Trophoblast cell (in vitro differentiated cells and primary cell): ENCODE measurements around the gene BHMT2.
A peak's percentile ranks its signal among the peaks of the same experiment; 100 is the strongest.

Source experiments
- DNase-seq, 2 donors: peaks; one replicate each; pipeline ENCODE4 v3.0.0-alpha.2; 2016
- H2AFZ ChIP-seq: 2 replicates; pipeline ENCODE4 v1.6.1; 2013; ENCODE audit warnings: low read length, moderate library complexity, mild to moderate bottlenecking; ENCODE audit not compliant: insufficient read depth, poor library complexity
- H2AK5ac ChIP-seq: 2 replicates; pipeline ENCODE4 v1.6.1; 2013; ENCODE audit warnings: mild to moderate bottlenecking, low read length
- H2BK120ac ChIP-seq: 2 replicates; pipeline ENCODE4 v1.6.1; 2013; ENCODE audit warnings: low read length, mild to moderate bottlenecking, moderate library complexity; ENCODE audit not compliant: insufficient read depth, poor library complexity
- H2BK12ac ChIP-seq: 2 replicates; pipeline ENCODE4 v1.6.1; 2013; ENCODE audit warnings: mild to moderate bottlenecking, low read length, moderate library complexity
- H2BK5ac ChIP-seq: 2 replicates; pipeline ENCODE4 v1.6.1; 2013; ENCODE audit warnings: low read length, low read depth, moderate library complexity, mild to moderate bottlenecking; ENCODE audit not compliant: poor library complexity
- H3K14ac ChIP-seq: 2 replicates; pipeline ENCODE4 v1.6.1; 2013; ENCODE audit warnings: mild to moderate bottlenecking, low read length
- H3K18ac ChIP-seq: 2 replicates; pipeline ENCODE4 v1.6.1; 2013; ENCODE audit warnings: mild to moderate bottlenecking, low read length
- H3K23ac ChIP-seq: 2 replicates; pipeline ENCODE4 v1.6.1; 2013; ENCODE audit warnings: low read length
- H3K27ac ChIP-seq: 2 replicates; pipeline ENCODE4 v1.5.1; 2013; ENCODE audit warnings: low read depth, mild to moderate bottlenecking, inconsistent platforms, low read length, moderate library complexity
- H3K27me3 ChIP-seq: 2 replicates; pipeline ENCODE4 v1.6.1; 2013; ENCODE audit warnings: inconsistent platforms, mild to moderate bottlenecking, low read length, moderate library complexity; ENCODE audit not compliant: insufficient read depth
- H3K36me3 ChIP-seq, 2 experiments: 1 replicate in 1 of 2; 2 replicates in 1 of 2; pipeline ENCODE4 v1.6.1; 2013; ENCODE audit warnings: low read length in 2 of 2, mild to moderate bottlenecking in 2 of 2, moderate library complexity in 1 of 2; ENCODE audit not compliant: insufficient read depth in 2 of 2, control insufficient read depth in 1 of 2
- H3K4ac ChIP-seq: 2 replicates; pipeline ENCODE4 v1.6.1; 2013; ENCODE audit warnings: low read depth, mild to moderate bottlenecking, low read length, moderate library complexity
- H3K4me1 ChIP-seq, 2 experiments: 1 replicate in 1 of 2; 2 replicates in 1 of 2; pipeline ENCODE4 v1.6.1; 2013; ENCODE audit warnings: low read length in 2 of 2, mild to moderate bottlenecking in 2 of 2, moderate library complexity in 1 of 2; ENCODE audit not compliant: insufficient read depth in 2 of 2, control insufficient read depth in 1 of 2
- H3K4me2 ChIP-seq: 2 replicates; pipeline ENCODE4 v1.6.1; 2013; ENCODE audit warnings: inconsistent platforms, mild to moderate bottlenecking, low read length, moderate library complexity
- H3K4me3 ChIP-seq: 2 replicates; pipeline ENCODE4 v1.5.1; 2013; ENCODE audit warnings: mild to moderate bottlenecking, low read depth, low read length, inconsistent platforms
- H3K79me1 ChIP-seq: one replicate; pipeline ENCODE4 v1.6.1; 2013; ENCODE audit warnings: low read length
- H3K79me2 ChIP-seq: 2 replicates; pipeline ENCODE4 v1.6.1; 2013; ENCODE audit warnings: low read length, mild to moderate bottlenecking; ENCODE audit not compliant: control insufficient read depth, insufficient read depth, poor library complexity
- H3K9ac ChIP-seq: 2 replicates; pipeline ENCODE4 v1.6.1; 2013; ENCODE audit warnings: mild to moderate bottlenecking, low read length
- H3K9me3 ChIP-seq: 2 replicates; pipeline ENCODE4 v1.6.1; 2013; ENCODE audit warnings: low read depth, mild to moderate bottlenecking, control low read depth, inconsistent platforms, low read length; ENCODE audit not compliant: insufficient read depth
- H4K12ac ChIP-seq: 2 replicates; pipeline ENCODE4 v1.6.1; 2013; ENCODE audit warnings: low read depth, mild to moderate bottlenecking, low read length, moderate library complexity
- H4K8ac ChIP-seq: 2 replicates; pipeline ENCODE4 v1.6.1; 2013; ENCODE audit warnings: low read depth, mild to moderate bottlenecking, low read length, moderate library complexity
- H4K91ac ChIP-seq: one replicate; pipeline ENCODE4 v1.6.1; 2013; ENCODE audit warnings: low read depth, mild to moderate bottlenecking, low read length, moderate library complexity
- WGBS: extraction: QIAGEN DNeasy Blood & Tissue Kit; methylation state at CpG from one replicate; pipeline ENCODE4 v1.1.7; 2013; ENCODE audit warnings: missing lambda C conversion rate; ENCODE audit not compliant: insufficient read length, insufficient coverage; ENCODE audit errors: extremely low coverage; 5-methylcytosine and 5-hydroxymethylcytosine counted together

BHMT2 gene

GRCh38 chr5:79031485-79031867, 38.1 kb upstream of the BHMT2 start:
- H2AFZ ChIP-seq, result no peak overlapping the region
- H3K79me2 ChIP-seq, result no peaks in the 10 kb centered on the region
- H3K23ac ChIP-seq, result no peak overlapping the region
- H4K8ac ChIP-seq, result no peak overlapping the region
- WGBS, result no CpG with 5 or more reads among the region's 1 CpG
- no peak overlapping the region for H3K4ac ChIP-seq
- H3K79me1 ChIP-seq, result no peaks in the 10 kb centered on the region
- no peaks in the 10 kb centered on the region for H3K27me3 ChIP-seq
- H3K14ac ChIP-seq, result no peak overlapping the region
- H2BK120ac ChIP-seq, result no peak overlapping the region
- H4K91ac ChIP-seq, result no peak overlapping the region
- DNase-seq, result no peak
- H3K4me1 ChIP-seq, result no peaks in the 10 kb centered on the region
- no peak overlapping the region for H4K12ac ChIP-seq
- no peaks in the 10 kb centered on the region for H3K36me3 ChIP-seq
- H3K4me2 ChIP-seq, result no peak overlapping the region
- no peak overlapping the region for H3K18ac ChIP-seq
- H3K9me3 ChIP-seq, result peaks cover 1% of the 10 kb centered on the region
- no peak overlapping the region for H2BK5ac ChIP-seq
- no peak overlapping the region for H3K27ac ChIP-seq
- no peak overlapping the region for H2AK5ac ChIP-seq
- H2BK12ac ChIP-seq, result no peak overlapping the region
- H3K4me3 ChIP-seq, result no peak overlapping the region
- no peak overlapping the region for H3K9ac ChIP-seq

GRCh38 chr5:79032031-79032695, 37.4 kb upstream of the BHMT2 start:
- no peak overlapping the region for H2BK5ac ChIP-seq
- no peak overlapping the region for H3K27ac ChIP-seq
- H3K79me1 ChIP-seq, result no peaks in the 10 kb centered on the region
- no peak overlapping the region for H3K4me2 ChIP-seq
- no CpG with 5 or more reads among the region's 10 CpGs for WGBS
- H3K9me3 ChIP-seq, result peaks cover 1% of the 10 kb centered on the region
- H3K4ac ChIP-seq, result no peak overlapping the region
- H4K8ac ChIP-seq, result no peak overlapping the region
- no peak overlapping the region for H3K14ac ChIP-seq
- H3K79me2 ChIP-seq, result no peaks in the 10 kb centered on the region
- H4K12ac ChIP-seq, result no peak overlapping the region
- H2AK5ac ChIP-seq, result no peak overlapping the region
- H2BK12ac ChIP-seq, result no peak overlapping the region
- no peak overlapping the region for H2BK120ac ChIP-seq
- H3K23ac ChIP-seq, result no peak overlapping the region
- peak in 1 of 2 donors; percentile 51 for DNase-seq
- H3K36me3 ChIP-seq, result no peaks in the 10 kb centered on the region
- no peaks in the 10 kb centered on the region for H3K27me3 ChIP-seq
- H3K4me1 ChIP-seq, result no peaks in the 10 kb centered on the region
- no peak overlapping the region for H2AFZ ChIP-seq
- H4K91ac ChIP-seq, result no peak overlapping the region
- no peak overlapping the region for H3K4me3 ChIP-seq
- no peak overlapping the region for H3K9ac ChIP-seq
- no peak overlapping the region for H3K18ac ChIP-seq

- Histone ChIP-seq H4K12ac (no peak overlapping the region), H3K14ac (no peak overlapping the region), H3K4me2 (no peak overlapping the region), H3K27me3 (no peaks in the 10 kb centered on the region), H3K9ac (no peak overlapping the region), H3K27ac (no peak overlapping the region), H3K4me1 (no peaks in the 10 kb centered on the region), H2AK5ac (no peak overlapping the region), H2AFZ (no peak overlapping the region), H3K18ac (no peak overlapping the region), H2BK12ac (no peak overlapping the region), H3K23ac (no peak overlapping the region), H3K4me3 (no peak overlapping the region), H4K91ac (no peak overlapping the region), H3K4ac (no peak overlapping the region), H3K36me3 (no peaks in the 10 kb centered on the region), H4K8ac (no peak overlapping the region), H3K9me3 (peaks cover 1% of the 10 kb centered on the region), H3K79me1 (no peaks in the 10 kb centered on the region), H3K79me2 (no peaks in the 10 kb centered on the region), H2BK120ac (no peak overlapping the region), H2BK5ac (no peak overlapping the region)
- WGBS, result no CpG with 5 or more reads among the region's 5 CpGs
- no peak for DNase-seq
These were observed 36.8 kb upstream of the BHMT2 start for GRCh38 chr5:79032782-79033181.

GRCh38 chr5:79035237-79035636, 34.3 kb upstream of the BHMT2 start:
- Histone ChIP-seq H2BK5ac (no peak overlapping the region), H2BK120ac (no peak overlapping the region), H3K14ac (no peak overlapping the region), H4K8ac (no peak overlapping the region), H3K27me3 (no peaks in the 10 kb centered on the region), H3K9ac (no peak overlapping the region), H3K4me1 (no peaks in the 10 kb centered on the region), H4K91ac (no peak overlapping the region), H2AFZ (no peak overlapping the region), H4K12ac (no peak overlapping the region), H3K36me3 (no peaks in the 10 kb centered on the region), H3K9me3 (peaks cover 1% of the 10 kb centered on the region), H3K27ac (no peak overlapping the region), H3K23ac (no peak overlapping the region), H2AK5ac (no peak overlapping the region), H3K4ac (no peak overlapping the region), H2BK12ac (no peak overlapping the region), H3K18ac (no peak overlapping the region), H3K79me2 (no peaks in the 10 kb centered on the region), H3K4me2 (no peak overlapping the region), H3K79me1 (no peaks in the 10 kb centered on the region), H3K4me3 (no peak overlapping the region)
- DNase-seq, result no peak
- WGBS, result no CpG with 5 or more reads among the region's 3 CpGs
